ENCODE results near the gene LYRM1. TPM values are rescaled to one million over a fixed set of nuclear protein-coding genes. Genes with fewer than 3 reads are reported as not detected.
A peak's percentile ranks its signal among the peaks of the same experiment; 100 is the strongest.

The LYRM1 gene
- total RNA-seq, 1 donor from 2014 or later = 23.3 TPM

- H3K27me3 ChIP-seq (ENCODE audit: low read depth) = no peaks in the 10 kb centered on the region
- no peak for TF ChIP-seq CTCF (IDR thresholded peaks at IDR 0.05)
- ATAC-seq = peak; percentile 66 to 73
- intact Hi-C loops (cut with DNase I) = no loop called here
- no peaks in the 10 kb centered on the region for H3K9me3 ChIP-seq
- H3K36me3 ChIP-seq = no peaks in the 10 kb centered on the region
- no peak for DNase-seq
- peak overlapping the region; percentile 60 for H3K27ac ChIP-seq
- H3K4me1 ChIP-seq = peaks cover 69% of the 10 kb centered on the region
- H3K4me3 ChIP-seq = no peak overlapping the region
Measured at GRCh38 chr16:20880867-20881502, 19.6 kb upstream of the LYRM1 start.

GRCh38 chr16:20881503-20881878 is 19.1 kb upstream of the LYRM1 start:
- H3K4me1 ChIP-seq = peaks cover 69% of the 10 kb centered on the region
- H3K27ac ChIP-seq = peak overlapping the region; percentile 60
- no peak for TF ChIP-seq CTCF (IDR thresholded peaks at IDR 0.05)
- no peaks in the 10 kb centered on the region for H3K36me3 ChIP-seq
- no peaks in the 10 kb centered on the region for H3K27me3 ChIP-seq (ENCODE audit: low read depth)
- DNase-seq (no peak), ATAC-seq (peak; percentile 28 to 41)
- no peaks in the 10 kb centered on the region for H3K9me3 ChIP-seq
- H3K4me3 ChIP-seq = no peak overlapping the region
- intact Hi-C loops (cut with DNase I) = no loop called here

- intact Hi-C loops (cut with DNase I) = no loop called here
- TF ChIP-seq CTCF (IDR thresholded peaks at IDR 0.05) = no peak
- ATAC-seq = no peak
Measured at GRCh38 chr16:20883554-20884239, 16.9 kb upstream of the LYRM1 start.

GRCh38 chr16:20884240-20884556 is 16.4 kb upstream of the LYRM1 start:
- H3K27ac ChIP-seq = no peak overlapping the region
- no peaks in the 10 kb centered on the region for H3K9me3 ChIP-seq
- DNase-seq (no peak), ATAC-seq (no peak)
- H3K27me3 ChIP-seq (ENCODE audit: low read depth) = no peaks in the 10 kb centered on the region
- no peak for TF ChIP-seq CTCF (IDR thresholded peaks at IDR 0.05)
- H3K4me3 ChIP-seq = no peak overlapping the region
- peaks cover 62% of the 10 kb centered on the region for H3K4me1 ChIP-seq
- intact Hi-C loops (cut with DNase I) = no loop called here
- H3K36me3 ChIP-seq = no peaks in the 10 kb centered on the region

More at GRCh38 chr16:20883554-20884239, 16.9 kb upstream of the LYRM1 start:
- H3K27ac ChIP-seq = no peak overlapping the region
- no peaks in the 10 kb centered on the region for H3K36me3 ChIP-seq
- no peaks in the 10 kb centered on the region for H3K9me3 ChIP-seq
- H3K4me1 ChIP-seq = peaks cover 65% of the 10 kb centered on the region
- H3K27me3 ChIP-seq (ENCODE audit: low read depth) = no peaks in the 10 kb centered on the region
- no peak for DNase-seq
- no peak overlapping the region for H3K4me3 ChIP-seq

DNA sequence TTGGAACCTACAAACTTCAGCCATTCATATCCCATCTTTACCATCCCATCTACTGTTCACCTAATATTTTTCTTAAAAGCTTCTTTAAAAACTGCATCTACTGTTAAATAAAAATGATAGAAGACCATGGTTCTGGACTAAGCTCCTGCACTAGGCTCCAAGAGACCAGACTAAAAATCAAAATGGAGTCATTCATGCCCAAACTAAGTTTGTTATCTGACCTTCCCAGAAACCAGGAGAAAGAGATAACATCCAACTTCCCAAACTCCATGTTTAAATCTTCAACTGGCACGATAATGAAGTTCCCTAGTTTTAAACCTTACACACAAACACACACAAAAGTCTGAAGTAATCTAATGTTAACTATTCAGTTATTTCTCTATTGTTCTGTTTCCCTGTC is 14.3 kb upstream of the LYRM1 start:
- TF ChIP-seq CTCF (IDR thresholded peaks at IDR 0.05) = no peak
- Histone ChIP-seq H3K36me3 (no peaks in the 10 kb centered on the region), H3K27me3 (ENCODE audit: low read depth) (no peaks in the 10 kb centered on the region), H3K27ac (no peak overlapping the region), H3K9me3 (no peaks in the 10 kb centered on the region), H3K4me3 (no peak overlapping the region), H3K4me1 (peaks cover 57% of the 10 kb centered on the region)
- intact Hi-C loops (cut with DNase I) = no loop called here
- no peak for DNase-seq
- ATAC-seq = no peak

All from lower lobe of right lung (tissue), 2 donors.